Neutrophil (primary cell): ENCODE measurements around the gene PFN1.

ENCODE experiments used
- H3K27ac ChIP-seq: fragments of 200-600 bp; sonication (generic); 2 replicates; pipeline ENCODE4 v1.5.1; 2016; ENCODE audit warnings: mild to moderate bottlenecking, moderate library complexity
- H3K27me3 ChIP-seq: fragments of 200-600 bp; sonication (generic); 2 replicates; pipeline ENCODE4 v1.6.0; 2016; ENCODE audit warnings: mild to moderate bottlenecking
- H3K36me3 ChIP-seq: fragments of 200-600 bp; sonication (generic); 2 replicates; pipeline ENCODE4 v1.5.1; 2017
- H3K4me1 ChIP-seq, 2 experiments: fragments of 200-600 bp in 1 of 2; sonication (generic) in 1 of 2; 1 replicate in 1 of 2; 2 replicates in 1 of 2; pipeline versions ENCODE4 v1.5.1 to v1.6.1; 2013 to 2016; ENCODE audit warnings: low read depth in 1 of 2, low read length in 1 of 2, mild to moderate bottlenecking in 1 of 2, moderate library complexity in 1 of 2; ENCODE audit not compliant: control insufficient read depth in 1 of 2, insufficient read depth in 1 of 2
- H3K4me3 ChIP-seq, 2 experiments: fragments of 200-600 bp in 1 of 2; sonication (generic) in 1 of 2; 1 replicate in 1 of 2; 2 replicates in 1 of 2; pipeline ENCODE4 v1.5.1; 2013 to 2016; ENCODE audit warnings: low read depth in 1 of 2, low read length in 1 of 2, mild to moderate bottlenecking in 1 of 2, moderate library complexity in 1 of 2
- H3K9me3 ChIP-seq: fragments of 200-600 bp; sonication (generic); 2 replicates; pipeline ENCODE4 v1.5.1; 2016
- TF ChIP-seq, protein P1 (sequence below): fragments of 200-600 bp; sonication (generic); IDR thresholded peaks from 2 replicates; pipeline ENCODE4 v1.5.1; 2016; ENCODE audit warnings: antibody characterized with exemption

Gene PFN1

DNA sequence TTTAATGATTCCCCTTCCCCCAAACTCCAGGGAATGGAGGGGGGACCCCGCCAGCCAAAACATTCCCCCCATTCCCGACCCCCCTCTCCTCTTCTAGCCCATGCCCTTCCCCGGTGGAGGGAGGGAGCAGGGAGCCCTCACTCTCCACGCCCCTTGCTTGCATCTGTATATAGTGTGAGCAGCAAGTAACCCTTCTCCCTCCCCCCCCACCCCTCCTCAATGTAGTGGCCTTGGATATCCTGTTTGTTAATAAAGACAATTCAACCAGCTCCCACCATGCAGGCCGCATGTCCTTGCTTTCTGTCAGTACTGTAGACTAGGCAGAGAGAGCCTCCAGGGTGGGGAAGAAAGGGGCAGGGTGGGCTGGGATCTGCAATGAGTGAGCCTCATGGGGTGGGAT is 50.5 kb downstream of the PFN1 start:
- TF ChIP-seq, protein P1, sequence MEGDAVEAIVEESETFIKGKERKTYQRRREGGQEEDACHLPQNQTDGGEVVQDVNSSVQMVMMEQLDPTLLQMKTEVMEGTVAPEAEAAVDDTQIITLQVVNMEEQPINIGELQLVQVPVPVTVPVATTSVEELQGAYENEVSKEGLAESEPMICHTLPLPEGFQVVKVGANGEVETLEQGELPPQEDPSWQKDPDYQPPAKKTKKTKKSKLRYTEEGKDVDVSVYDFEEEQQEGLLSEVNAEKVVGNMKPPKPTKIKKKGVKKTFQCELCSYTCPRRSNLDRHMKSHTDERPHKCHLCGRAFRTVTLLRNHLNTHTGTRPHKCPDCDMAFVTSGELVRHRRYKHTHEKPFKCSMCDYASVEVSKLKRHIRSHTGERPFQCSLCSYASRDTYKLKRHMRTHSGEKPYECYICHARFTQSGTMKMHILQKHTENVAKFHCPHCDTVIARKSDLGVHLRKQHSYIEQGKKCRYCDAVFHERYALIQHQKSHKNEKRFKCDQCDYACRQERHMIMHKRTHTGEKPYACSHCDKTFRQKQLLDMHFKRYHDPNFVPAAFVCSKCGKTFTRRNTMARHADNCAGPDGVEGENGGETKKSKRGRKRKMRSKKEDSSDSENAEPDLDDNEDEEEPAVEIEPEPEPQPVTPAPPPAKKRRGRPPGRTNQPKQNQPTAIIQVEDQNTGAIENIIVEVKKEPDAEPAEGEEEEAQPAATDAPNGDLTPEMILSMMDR, result no peak
- H3K27me3 ChIP-seq, result peaks cover 43% of the 10 kb centered on the region

DNA sequence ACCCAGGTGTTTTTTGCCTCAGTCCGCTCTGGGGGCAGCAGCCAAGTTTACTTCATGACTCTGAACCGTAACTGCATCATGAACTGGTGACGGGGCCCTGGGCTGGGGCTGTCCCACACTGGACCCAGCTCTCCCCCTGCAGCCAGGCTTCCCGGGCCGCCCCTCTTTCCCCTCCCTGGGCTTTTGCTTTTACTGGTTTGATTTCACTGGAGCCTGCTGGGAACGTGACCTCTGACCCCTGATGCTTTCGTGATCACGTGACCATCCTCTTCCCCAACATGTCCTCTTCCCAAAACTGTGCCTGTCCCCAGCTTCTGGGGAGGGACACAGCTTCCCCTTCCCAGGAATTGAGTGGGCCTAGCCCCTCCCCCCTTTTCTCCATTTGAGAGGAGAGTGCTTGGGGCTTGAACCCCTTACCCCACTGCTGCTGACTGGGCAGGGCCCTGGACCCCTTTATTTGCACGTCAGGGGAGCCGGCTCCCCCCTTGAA is 51.1 kb downstream of the PFN1 start:
- Histone ChIP-seq H3K27me3 (peaks cover 37% of the 10 kb centered on the region), H3K27ac (no peak overlapping the region), H3K36me3 (peaks cover 56% of the 10 kb centered on the region), H3K4me3 (no peak overlapping the region), H3K9me3 (no peaks in the 10 kb centered on the region), H3K4me1 (peaks cover 28 to 35% of the 10 kb centered on the region in 2 experiments)
- TF ChIP-seq, protein P1, result no peak

More for the DNA sequence above, 50.5 kb downstream of the PFN1 start:
- peaks cover 50% of the 10 kb centered on the region for H3K36me3 ChIP-seq
- H3K4me3 ChIP-seq, result no peak overlapping the region
- peaks cover 33 to 40% of the 10 kb centered on the region in 2 experiments for H3K4me1 ChIP-seq
- H3K27ac ChIP-seq, result peak overlapping the region; percentile 95
- H3K9me3 ChIP-seq, result no peaks in the 10 kb centered on the region

DNA sequence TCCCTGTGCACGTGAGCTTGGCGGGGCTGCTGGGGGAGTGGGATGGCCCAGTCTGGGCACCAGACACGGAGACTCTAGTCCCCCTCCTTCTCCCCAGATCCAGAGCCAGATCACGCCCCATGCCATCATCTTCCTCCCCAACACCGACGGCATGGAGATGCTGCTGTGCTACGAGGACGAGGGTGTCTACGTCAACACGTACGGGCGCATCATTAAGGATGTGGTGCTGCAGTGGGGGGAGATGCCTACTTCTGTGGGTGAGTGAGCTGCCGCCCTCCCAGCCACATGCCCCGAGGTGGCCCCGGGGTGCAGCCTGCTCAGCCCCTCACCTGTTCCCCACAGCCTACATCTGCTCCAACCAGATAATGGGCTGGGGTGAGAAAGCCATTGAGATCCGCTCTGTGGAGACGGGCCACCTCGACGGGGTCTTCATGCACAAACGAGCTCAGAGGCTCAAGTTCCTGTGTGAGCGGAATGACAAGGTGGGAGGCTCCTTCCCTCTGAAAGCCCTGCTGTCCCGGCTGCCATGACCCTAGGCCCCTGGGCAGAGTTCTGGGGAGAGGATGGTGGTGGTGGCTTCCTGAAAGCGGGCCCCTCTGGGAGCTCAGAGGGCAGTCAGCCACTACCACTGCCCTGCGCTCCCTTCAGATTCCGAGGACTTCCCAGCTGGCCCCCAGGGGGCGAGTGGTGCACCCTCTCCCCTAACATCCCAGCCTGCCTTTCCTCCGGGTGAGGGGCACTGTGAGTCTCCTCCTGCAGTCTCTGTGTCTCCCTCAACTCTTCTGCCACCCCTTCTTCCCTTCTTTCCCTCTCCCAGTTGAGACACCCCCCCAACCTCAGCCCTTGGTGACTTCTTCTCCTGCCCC is 51.8 kb downstream of the PFN1 start:
- Histone ChIP-seq H3K36me3 (peaks cover 62% of the 10 kb centered on the region), H3K27me3 (peaks cover 30% of the 10 kb centered on the region), H3K27ac (no peak overlapping the region), H3K4me3 (no peak overlapping the region), H3K9me3 (no peaks in the 10 kb centered on the region), H3K4me1 (peaks cover 24 to 28% of the 10 kb centered on the region in 2 experiments)
- TF ChIP-seq, protein P1, result no peak

DNA sequence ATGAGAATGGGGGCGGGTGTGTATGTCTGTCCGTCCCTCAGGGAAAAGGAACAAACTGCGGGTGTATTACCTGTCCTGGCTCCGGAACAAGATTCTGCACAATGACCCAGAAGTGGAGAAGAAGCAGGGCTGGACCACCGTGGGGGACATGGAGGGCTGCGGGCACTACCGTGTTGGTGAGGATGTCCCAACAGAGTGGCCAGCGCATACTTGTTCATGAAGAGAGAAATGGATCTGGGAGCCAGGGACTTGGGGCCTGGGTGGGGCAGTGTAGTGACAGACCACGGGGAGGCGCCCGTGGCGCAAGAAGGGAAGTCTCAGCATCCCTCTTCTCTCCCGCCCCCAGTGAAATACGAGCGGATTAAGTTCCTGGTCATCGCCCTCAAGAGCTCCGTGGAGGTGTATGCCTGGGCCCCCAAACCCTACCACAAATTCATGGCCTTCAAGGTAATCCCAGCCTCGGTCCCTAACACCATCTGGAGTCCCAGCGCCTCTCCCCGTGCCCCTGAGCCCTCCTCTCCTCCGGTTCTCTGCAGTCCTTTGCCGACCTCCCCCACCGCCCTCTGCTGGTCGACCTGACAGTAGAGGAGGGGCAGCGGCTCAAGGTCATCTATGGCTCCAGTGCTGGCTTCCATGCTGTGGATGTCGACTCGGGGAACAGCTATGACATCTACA is 52.5 kb downstream of the PFN1 start:
- Histone ChIP-seq H3K4me1 (peaks cover 17 to 20% of the 10 kb centered on the region in 2 experiments), H3K27ac (no peak overlapping the region), H3K9me3 (no peaks in the 10 kb centered on the region), H3K36me3 (peaks cover 70% of the 10 kb centered on the region), H3K4me3 (no peak overlapping the region), H3K27me3 (peaks cover 23% of the 10 kb centered on the region)
- TF ChIP-seq, protein P1, result peak; percentile 23
